ENCODE measurements around the gene TNFRSF12A.

DNA sequence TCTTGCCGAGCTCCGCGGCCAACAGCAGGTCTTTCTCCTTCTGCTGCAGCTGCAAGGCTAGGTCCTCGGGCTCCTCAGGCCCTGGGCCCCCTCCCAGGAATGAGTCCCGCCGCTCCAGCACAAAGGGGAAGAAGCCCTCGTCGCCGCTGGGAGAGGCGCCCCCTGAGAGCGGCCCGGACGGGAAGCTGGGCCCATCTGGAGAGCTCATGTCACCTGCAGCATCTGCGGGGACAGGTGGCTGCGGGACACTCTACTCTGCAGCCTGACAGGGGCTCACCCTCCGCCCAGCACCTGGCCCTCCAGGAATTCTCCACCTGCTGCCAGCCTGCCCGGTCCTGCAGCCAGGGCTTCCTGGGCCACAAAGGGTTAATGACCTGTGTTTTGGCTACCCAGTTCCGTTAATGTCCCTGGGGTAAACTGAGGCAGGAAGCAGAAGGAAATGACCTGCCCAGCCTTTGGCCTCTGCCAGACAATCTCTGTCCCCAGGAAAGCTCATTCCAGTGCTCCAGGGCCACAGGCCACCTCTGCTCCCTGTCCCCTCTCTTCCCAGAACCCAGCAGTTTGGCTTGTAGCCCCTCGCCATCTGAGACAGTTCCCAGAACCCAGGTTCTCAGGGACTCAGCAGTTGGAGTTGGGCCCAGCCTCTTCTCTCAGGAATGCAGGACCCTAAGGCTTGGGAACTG, 15.3 kb downstream of the TNFRSF12A start:
- TF ChIP-seq POLR2A (IDR thresholded peaks at IDR 0.05): no peak
- TF ChIP-seq, protein P1, sequence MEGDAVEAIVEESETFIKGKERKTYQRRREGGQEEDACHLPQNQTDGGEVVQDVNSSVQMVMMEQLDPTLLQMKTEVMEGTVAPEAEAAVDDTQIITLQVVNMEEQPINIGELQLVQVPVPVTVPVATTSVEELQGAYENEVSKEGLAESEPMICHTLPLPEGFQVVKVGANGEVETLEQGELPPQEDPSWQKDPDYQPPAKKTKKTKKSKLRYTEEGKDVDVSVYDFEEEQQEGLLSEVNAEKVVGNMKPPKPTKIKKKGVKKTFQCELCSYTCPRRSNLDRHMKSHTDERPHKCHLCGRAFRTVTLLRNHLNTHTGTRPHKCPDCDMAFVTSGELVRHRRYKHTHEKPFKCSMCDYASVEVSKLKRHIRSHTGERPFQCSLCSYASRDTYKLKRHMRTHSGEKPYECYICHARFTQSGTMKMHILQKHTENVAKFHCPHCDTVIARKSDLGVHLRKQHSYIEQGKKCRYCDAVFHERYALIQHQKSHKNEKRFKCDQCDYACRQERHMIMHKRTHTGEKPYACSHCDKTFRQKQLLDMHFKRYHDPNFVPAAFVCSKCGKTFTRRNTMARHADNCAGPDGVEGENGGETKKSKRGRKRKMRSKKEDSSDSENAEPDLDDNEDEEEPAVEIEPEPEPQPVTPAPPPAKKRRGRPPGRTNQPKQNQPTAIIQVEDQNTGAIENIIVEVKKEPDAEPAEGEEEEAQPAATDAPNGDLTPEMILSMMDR (IDR thresholded peaks at IDR 0.05): no peak
